ENCODE data around the gene GNG7. TPM values are rescaled to one million over a fixed set of nuclear protein-coding genes. Genes with fewer than 3 reads are reported as not detected.
"Not testable (repeated sequence)": the region's sequence is repeated elsewhere in the genome, so short reads cannot be mapped to it uniquely, and the experiment has no call there.

Gene GNG7
- total RNA-seq, 1 donor from 2014 or later, result 0.09 TPM

DNA sequence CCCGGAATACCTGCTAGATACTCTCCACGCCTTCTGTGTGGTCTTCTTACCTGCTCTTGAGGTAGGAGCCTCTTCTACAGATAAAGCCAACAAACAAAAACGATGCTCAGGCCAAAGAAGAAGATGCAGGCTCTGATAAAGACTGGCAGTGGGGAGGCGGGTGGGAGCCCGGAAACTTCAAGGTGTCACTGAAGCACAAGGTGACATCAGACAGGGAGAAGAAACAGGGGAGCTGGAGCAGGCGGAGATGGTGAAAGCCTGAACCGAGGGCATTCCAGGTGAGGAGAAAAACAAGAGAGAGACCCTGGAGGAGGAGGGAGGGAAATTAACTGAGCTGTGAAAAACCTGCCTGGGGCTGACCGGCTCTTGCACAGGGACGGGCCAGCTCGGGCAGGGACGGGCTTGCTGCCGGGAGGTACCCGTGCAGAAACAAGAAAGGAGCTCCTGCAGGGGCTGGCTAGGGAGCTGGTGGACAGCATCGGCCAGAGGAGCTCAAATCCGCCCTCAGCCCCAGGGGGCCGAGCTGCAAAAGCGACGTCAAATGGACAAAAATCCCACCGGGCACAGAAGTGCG lies 19.0 kb downstream of the GNG7 start:
- no peak overlapping the region for H3K27ac Mint-ChIP-seq
- no peaks in the 10 kb centered on the region for H3K4me1 Mint-ChIP-seq

DNA sequence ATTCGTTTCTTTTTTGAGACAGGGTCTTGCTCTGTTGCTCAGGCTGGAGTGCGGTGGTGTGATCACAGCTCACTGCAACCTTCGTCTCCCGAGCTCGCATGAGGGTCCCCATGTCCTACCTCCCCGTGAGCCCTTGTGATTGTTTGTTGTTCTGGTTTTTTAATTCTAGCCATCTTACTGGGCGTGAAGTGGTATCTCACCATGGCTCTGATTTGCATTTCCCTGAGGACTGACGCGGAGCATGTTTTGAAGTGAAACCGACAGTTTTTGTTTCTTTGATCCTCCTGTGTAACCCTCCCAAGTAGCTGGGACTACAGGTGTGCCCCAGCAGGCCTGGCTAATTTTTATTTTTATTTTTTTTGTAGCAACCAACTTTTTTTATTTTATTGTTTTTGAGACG lies 21.7 kb downstream of the GNG7 start:
- Mint-ChIP-seq H3K4me1 (no peaks in the 10 kb centered on the region), H3K27me3 (no peaks in the 10 kb centered on the region), H3K36me3 (ENCODE audit: low read depth) (no peaks in the 10 kb centered on the region), H3K27ac (no peak overlapping the region), H3K9me3 (peaks cover 3% of the 10 kb centered on the region), H3K4me3 (no peak overlapping the region)
- DNase-seq, result no peak
- intact Hi-C loops (cut with micrococcal nuclease), result no loop called here

More for the DNA sequence above, 19.0 kb downstream of the GNG7 start:
- Mint-ChIP-seq H3K4me3 (no peak overlapping the region), H3K36me3 (ENCODE audit: low read depth) (no peaks in the 10 kb centered on the region), H3K9me3 (peaks cover 3% of the 10 kb centered on the region), H3K27me3 (no peaks in the 10 kb centered on the region)
- intact Hi-C loops (cut with micrococcal nuclease), result no loop called here
- DNase-seq, result no peak

DNA sequence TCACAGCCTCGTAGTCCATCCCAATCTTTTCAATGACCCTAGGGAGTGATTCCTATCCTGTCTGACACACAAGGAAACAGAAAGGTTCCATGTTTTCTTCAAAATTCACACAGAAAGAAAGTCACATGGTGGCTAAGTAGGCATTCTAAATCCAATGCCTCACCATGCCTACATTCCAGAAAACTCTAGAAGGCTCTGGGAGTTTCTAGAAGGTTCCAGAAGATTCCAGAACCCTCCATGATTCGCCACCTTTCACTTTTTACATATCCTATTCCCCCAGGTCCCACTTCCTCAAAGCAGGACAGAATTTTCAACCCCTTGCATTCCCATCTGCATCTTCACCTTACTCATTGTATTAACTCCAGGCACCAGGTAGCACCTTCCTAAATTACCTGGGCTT lies 23.1 kb downstream of the GNG7 start:
- no peaks in the 10 kb centered on the region for H3K4me1 Mint-ChIP-seq
- H3K27ac Mint-ChIP-seq, result no peak overlapping the region
- intact Hi-C loops (cut with micrococcal nuclease), result no loop called here
- no peak for DNase-seq
- no peaks in the 10 kb centered on the region for H3K36me3 Mint-ChIP-seq (ENCODE audit: low read depth)
- no peak overlapping the region for H3K4me3 Mint-ChIP-seq
- H3K9me3 Mint-ChIP-seq, result peaks cover 3% of the 10 kb centered on the region
- no peaks in the 10 kb centered on the region for H3K27me3 Mint-ChIP-seq

DNA sequence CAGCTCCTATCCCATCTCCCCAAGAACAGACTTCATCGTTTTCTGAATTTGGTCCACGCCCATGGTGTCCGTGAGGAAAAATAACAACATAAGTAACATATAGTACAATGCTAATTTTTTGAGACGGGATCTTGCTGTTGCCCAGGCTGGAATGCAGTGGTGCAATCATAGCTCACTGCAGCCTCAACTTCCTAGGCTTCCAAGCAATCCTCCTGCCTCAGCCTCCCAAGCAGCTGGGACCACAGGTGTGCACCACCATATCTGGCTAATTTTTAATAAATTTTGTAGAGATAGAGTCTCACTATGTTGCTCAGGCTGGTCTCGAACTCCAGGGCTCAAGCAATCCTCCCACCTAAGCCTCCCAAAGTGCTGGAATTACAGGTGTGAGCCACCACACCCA lies 23.5 kb downstream of the GNG7 start:
- H3K36me3 Mint-ChIP-seq (ENCODE audit: low read depth); H3K4me3 Mint-ChIP-seq; intact Hi-C loops (cut with micrococcal nuclease); H3K4me1 Mint-ChIP-seq; DNase-seq; H3K27me3 Mint-ChIP-seq; H3K9me3 Mint-ChIP-seq; H3K27ac Mint-ChIP-seq: not testable (repeated sequence)

DNA sequence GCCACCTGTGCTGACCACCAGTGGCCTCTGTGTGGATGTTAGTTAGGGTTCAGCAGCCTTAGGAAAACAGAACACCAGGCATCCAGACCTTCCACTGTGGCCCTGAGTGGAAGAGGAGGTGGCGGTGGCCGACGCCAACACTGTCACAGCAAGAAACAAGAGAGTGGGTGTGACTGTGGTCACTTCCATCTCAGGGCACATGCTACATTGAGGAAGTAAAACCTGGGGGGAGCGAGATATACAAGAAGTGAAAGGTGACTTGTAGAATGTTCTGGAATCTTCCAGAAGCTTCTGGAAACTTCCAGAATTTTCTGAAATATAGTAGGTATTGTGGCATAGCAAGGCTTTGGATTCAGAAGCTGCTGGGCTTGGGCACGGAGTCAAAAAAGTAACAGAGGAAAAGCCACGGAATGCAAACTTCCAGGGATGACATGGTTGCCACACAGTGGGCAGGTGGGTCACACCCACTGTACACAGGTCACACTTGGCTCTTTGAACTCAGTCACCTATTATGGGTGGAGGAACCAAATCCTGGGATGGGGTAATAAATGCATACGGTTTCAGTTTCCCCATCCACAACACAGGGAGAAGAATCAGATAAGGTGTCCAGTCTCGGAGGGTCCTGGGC lies 24.3 kb downstream of the GNG7 start:
- no peaks in the 10 kb centered on the region for H3K4me1 Mint-ChIP-seq
- peaks cover 3% of the 10 kb centered on the region for H3K9me3 Mint-ChIP-seq
- DNase-seq, result no peak
- H3K36me3 Mint-ChIP-seq (ENCODE audit: low read depth), result no peaks in the 10 kb centered on the region
- H3K27me3 Mint-ChIP-seq, result no peaks in the 10 kb centered on the region
- no peak overlapping the region for H3K27ac Mint-ChIP-seq
- intact Hi-C loops (cut with micrococcal nuclease), result no loop called here
- no peak overlapping the region for H3K4me3 Mint-ChIP-seq

DNA sequence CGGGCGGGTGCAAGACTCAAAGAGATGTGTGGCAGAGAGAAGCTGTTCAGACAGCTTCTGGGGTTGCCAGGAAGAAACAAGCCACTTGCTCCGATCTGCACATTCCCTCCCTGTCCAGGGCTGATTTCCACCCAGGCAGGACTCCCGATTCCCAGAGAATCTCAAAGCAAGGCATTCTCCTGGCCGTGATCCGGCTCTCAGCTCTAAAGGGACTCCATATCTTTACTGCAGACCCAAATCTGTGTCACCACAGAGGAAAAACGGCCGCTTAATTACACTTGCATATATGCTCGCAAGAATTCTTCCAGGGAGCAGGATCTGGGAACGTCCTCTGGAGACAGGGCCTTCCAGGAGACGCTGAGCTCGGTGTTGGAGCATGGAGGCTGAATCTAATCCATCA lies 25.7 kb downstream of the GNG7 start:
- H3K9me3 Mint-ChIP-seq, result peaks cover 3% of the 10 kb centered on the region
- no peak for DNase-seq

DNA sequence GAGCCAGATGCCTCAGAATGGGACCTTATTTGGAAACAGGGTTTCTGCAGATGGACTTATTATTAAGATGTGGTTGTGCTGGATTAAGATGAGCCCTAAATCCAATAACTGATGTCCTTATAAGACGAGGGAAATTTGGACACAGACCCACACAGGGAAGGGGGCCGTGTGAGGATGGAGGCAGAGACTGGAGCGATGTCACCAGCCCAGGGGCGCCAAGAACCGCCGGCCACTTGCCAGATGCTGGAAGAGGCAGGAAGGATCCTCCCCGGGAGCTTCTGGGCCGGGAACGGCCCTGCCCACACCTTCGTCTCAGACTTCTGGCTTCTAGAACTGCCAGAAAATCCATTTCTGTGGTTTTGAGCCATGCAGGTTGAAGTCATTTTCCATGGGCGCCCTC lies 26.6 kb downstream of the GNG7 start:
- no peak overlapping the region for H3K4me3 Mint-ChIP-seq
- peaks cover 3% of the 10 kb centered on the region for H3K9me3 Mint-ChIP-seq
- no peak overlapping the region for H3K27ac Mint-ChIP-seq
- no peaks in the 10 kb centered on the region for H3K4me1 Mint-ChIP-seq
- intact Hi-C loops (cut with micrococcal nuclease), result no loop called here
- H3K36me3 Mint-ChIP-seq (ENCODE audit: low read depth), result no peaks in the 10 kb centered on the region
- DNase-seq, result no peak
- H3K27me3 Mint-ChIP-seq, result no peaks in the 10 kb centered on the region

More for the DNA sequence above, 25.7 kb downstream of the GNG7 start:
- intact Hi-C loops (cut with micrococcal nuclease), result no loop called here
- Mint-ChIP-seq H3K27ac (no peak overlapping the region), H3K4me1 (no peaks in the 10 kb centered on the region), H3K36me3 (ENCODE audit: low read depth) (no peaks in the 10 kb centered on the region), H3K4me3 (no peak overlapping the region), H3K27me3 (no peaks in the 10 kb centered on the region)

DNA sequence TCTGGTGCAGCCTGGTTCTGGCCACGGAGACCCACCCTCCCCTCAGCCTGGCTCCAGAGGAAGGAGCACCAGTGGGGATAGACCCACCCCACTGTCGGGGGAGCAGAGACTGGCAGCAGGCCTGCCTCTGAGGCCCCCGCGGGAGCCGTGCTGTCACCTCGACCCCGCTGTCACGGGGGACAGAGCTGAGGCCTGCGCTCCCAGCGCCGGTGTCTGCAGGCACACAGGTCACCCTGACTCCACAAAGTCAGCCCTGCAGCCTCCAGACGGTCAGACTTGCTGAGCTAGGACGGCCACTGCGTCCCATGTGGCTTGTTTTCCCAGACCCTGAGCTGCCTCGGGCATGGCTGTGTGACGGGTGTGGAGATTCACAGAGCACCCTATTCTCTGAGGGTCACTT lies 32.3 kb downstream of the GNG7 start:
- no peaks in the 10 kb centered on the region for H3K9me3 Mint-ChIP-seq
- intact Hi-C loops (cut with micrococcal nuclease), result no loop called here
- H3K36me3 Mint-ChIP-seq (ENCODE audit: low read depth), result no peaks in the 10 kb centered on the region
- H3K27ac Mint-ChIP-seq, result no peak overlapping the region
- H3K4me1 Mint-ChIP-seq, result no peaks in the 10 kb centered on the region
- H3K27me3 Mint-ChIP-seq, result no peaks in the 10 kb centered on the region
- DNase-seq, result no peak
- H3K4me3 Mint-ChIP-seq, result no peak overlapping the region

DNA sequence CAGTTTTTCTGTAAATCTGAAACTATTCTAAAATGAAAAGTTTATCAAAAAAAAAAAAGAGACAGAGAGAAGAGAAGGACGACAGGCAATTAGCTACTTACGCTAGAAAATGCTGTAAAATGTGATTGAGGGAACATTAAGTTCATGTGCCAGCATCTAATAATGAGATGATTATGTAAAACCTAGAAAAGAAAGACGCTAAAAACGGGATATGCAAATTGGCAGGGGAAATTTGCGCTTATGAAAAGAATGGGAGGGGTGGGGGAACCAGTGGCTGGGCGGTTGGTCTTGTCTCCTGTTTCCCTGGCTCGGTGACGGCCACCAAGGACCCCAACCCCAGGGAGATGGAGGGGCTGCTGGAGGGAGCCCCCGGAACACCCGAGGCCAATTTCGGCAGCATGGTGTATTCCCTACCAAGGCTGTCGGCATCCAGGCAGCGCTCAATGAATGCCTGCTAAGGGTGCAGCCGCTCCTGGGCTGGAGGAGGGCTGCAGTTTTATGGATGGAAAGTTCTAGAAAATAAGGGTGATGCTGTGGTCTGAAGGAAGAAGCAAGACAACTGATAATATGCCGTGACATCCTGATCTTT lies 34.2 kb downstream of the GNG7 start:
- Mint-ChIP-seq H3K9me3 (no peaks in the 10 kb centered on the region), H3K4me3 (no peak overlapping the region), H3K4me1 (no peaks in the 10 kb centered on the region), H3K27ac (no peak overlapping the region), H3K27me3 (no peaks in the 10 kb centered on the region), H3K36me3 (ENCODE audit: low read depth) (no peaks in the 10 kb centered on the region)
- intact Hi-C loops (cut with micrococcal nuclease), result no loop called here
- no peak for DNase-seq

DNA sequence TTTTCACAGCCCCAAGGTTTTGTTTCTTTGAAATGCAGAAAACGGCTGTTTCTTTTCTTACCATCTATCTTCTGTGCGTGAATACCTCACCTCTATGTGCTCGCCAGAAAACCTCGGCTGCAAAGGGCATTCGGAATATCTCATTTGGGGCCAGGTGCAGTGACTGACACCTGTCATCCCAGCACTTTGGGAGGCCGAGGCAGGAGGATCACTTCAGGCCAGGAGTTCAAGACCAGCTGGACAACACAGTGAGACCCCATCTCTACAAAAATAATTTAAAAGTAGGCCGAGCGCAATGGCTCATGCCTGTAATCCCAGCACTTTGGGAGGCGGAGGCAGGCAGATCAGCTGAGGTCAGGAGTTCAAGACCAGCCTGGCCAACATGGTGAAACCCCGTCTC lies 35.1 kb downstream of the GNG7 start:
- intact Hi-C loops (cut with micrococcal nuclease); H3K36me3 Mint-ChIP-seq (ENCODE audit: low read depth); H3K4me1 Mint-ChIP-seq; H3K9me3 Mint-ChIP-seq; H3K27me3 Mint-ChIP-seq; H3K4me3 Mint-ChIP-seq; DNase-seq; H3K27ac Mint-ChIP-seq: not testable (repeated sequence)

DNA sequence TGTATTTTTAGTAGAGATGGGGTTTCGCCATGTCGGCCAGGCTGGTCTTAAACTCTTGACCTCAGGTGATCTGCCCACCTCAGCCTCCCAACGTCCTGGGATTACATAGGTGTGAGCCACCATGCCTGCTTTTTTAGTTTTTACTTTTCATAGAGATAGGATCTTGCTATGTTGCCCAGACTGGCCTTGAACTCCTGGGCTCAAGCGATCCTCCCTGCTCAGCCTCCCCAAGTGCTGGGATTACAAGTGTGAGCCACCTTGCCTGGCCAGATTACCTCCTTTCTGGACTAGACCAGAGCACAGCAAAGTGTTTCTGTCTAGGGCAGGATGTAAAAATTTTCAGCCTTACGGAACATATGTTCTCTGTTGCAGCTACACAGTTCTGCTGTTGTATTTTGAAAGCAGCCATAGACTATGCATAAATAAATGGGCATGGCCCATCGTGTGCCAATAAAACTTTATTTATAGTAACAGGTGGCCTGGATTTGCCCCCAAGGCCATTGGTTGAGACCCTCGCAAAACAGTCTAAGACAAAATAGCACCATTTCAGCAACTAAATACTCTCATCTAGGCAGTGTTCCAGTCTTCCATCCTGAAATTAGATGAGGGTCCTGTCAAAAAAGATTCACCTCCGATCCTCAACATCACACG lies 36.0 kb downstream of the GNG7 start:
- no peaks in the 10 kb centered on the region for H3K27me3 Mint-ChIP-seq

DNA sequence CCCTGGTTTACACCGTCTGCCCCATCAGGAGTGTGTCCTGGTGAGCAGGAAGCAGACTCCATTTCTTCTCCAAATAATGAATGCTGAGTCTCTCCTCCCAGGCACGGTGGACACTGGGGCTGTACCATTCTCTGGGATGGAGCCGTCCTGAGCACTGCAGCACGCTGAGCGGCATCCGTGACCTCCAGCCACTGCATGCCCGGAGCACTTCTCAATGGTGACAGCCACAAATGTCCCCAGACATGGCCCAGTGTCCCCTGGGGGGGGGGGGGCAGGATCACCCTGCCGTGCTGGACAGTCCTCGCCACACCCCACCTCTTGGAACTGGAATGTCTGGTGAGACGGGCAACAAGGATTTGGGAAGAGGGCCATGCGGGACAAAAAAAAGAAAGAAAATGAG lies 37.4 kb downstream of the GNG7 start:
- Mint-ChIP-seq H3K9me3 (no peaks in the 10 kb centered on the region), H3K27ac (no peak overlapping the region), H3K36me3 (ENCODE audit: low read depth) (no peaks in the 10 kb centered on the region), H3K4me1 (no peaks in the 10 kb centered on the region), H3K27me3 (no peaks in the 10 kb centered on the region), H3K4me3 (no peak overlapping the region)
- intact Hi-C loops (cut with micrococcal nuclease), result no loop called here
- DNase-seq, result no peak

More for the DNA sequence above, 36.0 kb downstream of the GNG7 start:
- no peaks in the 10 kb centered on the region for H3K36me3 Mint-ChIP-seq (ENCODE audit: low read depth)
- H3K9me3 Mint-ChIP-seq, result no peaks in the 10 kb centered on the region
- no peak overlapping the region for H3K4me3 Mint-ChIP-seq
- no peak for DNase-seq
- intact Hi-C loops (cut with micrococcal nuclease), result no loop called here
- H3K4me1 Mint-ChIP-seq, result no peaks in the 10 kb centered on the region
- H3K27ac Mint-ChIP-seq, result no peak overlapping the region

DNA sequence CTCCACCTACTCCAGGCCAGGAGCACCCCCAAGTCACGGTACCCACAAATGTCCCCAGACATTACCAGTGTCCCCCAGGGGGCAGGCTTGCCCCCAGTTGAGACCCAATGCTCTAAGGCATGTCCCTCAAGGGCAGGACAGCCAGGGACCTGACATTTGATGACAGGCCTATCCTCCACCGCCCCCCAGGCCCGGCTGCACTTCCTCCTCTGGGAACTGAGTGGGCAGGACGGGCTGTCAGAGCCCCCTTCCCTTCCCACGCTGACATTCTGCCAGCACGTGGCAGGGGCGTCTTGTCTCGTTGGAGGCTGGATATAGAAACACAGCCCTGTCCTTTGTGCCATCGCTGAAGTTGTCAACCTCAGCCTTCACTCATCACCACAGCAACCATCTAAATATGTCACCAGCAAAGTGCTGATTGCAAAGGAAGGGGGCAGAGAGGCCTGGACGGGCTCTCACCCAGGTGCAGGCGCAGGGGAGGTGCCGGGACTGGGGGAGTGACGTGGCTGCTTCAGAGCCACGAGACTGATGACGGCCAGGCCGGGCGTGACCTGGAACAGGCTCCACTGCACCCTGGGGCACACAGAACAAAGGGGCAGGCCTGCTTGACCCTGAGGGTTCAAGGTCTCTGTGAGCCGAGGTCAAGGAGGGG lies 38.4 kb downstream of the GNG7 start:
- Mint-ChIP-seq H3K36me3 (ENCODE audit: low read depth) (no peaks in the 10 kb centered on the region), H3K27ac (no peak overlapping the region), H3K4me1 (no peaks in the 10 kb centered on the region), H3K9me3 (no peaks in the 10 kb centered on the region), H3K27me3 (no peaks in the 10 kb centered on the region), H3K4me3 (no peak overlapping the region)
- intact Hi-C loops (cut with micrococcal nuclease), result no loop called here
- no peak for DNase-seq

DNA sequence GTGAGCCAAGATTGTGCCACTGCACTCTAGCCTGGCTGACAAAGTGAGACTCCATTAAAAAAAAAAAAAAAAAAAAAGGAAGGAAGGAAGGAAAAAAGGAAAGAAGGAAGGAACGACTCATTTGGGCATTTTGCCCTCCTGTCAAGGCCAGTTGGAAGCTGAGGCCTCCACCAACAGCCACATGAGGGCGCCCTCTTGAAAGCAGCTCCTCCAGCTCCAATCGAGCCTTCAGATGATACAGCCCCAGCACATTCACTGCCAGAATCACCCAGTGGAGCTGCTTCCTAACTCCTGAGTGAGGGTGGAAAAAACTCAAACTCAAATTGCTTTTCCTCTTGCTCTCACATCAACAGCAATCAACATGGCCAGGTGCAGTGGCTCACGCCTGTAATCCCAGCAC lies 40.9 kb downstream of the GNG7 start:
- Mint-ChIP-seq H3K36me3 (ENCODE audit: low read depth) (no peaks in the 10 kb centered on the region), H3K4me1 (no peaks in the 10 kb centered on the region), H3K27ac (no peak overlapping the region), H3K27me3 (no peaks in the 10 kb centered on the region), H3K9me3 (no peaks in the 10 kb centered on the region), H3K4me3 (no peak overlapping the region)
- no peak for DNase-seq
- intact Hi-C loops (cut with micrococcal nuclease), result no loop called here

Data from activated CD4-positive, alpha-beta T cell treated with anti-CD3 and anti-CD28 coated beads, Interleukin-2, amount 10 ng/mL, durations not matched to agents 24 days and 14 days (primary cell).